ENCODE measurements around the gene HOXA10. TPM values are rescaled to one million over a fixed set of nuclear protein-coding genes. Genes with fewer than 3 reads are reported as not detected.

The HOXA10 gene
- total RNA-seq, 1 experiment from 2014 or later = not detected

DNA sequence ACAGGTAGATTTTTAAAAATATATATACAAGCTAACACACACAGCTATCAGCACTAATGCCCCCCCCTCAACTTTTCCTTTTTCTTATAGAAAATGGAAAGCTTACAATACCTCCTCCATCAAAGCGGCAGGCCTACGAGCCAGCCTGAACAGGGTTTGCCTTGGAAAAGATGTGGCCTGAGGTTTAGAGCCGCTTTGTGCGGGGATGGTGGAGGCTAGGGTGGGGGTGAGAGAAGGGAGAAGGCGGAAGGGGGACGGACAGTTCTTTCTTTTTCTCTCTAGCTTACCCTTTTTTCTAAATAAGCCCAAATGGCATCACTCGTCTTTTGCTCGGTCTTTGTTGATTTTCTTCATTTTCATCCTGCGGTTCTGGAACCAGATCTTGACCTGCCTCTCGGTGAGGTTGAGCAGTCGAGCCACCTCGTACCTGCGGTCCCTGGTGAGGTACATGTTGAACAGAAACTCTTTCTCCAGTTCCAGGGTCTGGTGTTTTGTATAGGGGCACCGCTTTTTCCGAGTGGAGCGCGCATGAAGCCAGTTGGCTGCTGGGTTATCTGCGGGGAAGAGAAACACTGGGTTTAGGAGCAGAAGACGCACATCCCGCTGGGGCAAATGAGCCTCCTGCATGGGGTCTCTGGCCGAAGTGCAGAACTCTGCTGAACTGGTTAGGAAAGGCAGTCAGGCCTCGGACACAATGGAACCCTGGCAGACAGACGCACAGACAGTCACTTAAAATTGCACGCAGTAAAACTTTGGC, 10.7 kb downstream of the HOXA10 start:
- Histone ChIP-seq H2BK15ac (ENCODE audit: low read depth, low read length) (no peak overlapping the region), H2BK20ac (ENCODE audit: low read depth, low read length, poor library complexity, severe bottlenecking) (no peak overlapping the region), H2AFZ (ENCODE audit: low read length) (no peak overlapping the region), H3K56ac (ENCODE audit: insufficient read length, low read depth, low read length) (no peak overlapping the region), H2BK5ac (ENCODE audit: insufficient read length, low read length) (no peak overlapping the region), H3K79me1 (ENCODE audit: insufficient read depth, low read depth, low read length, poor library complexity, severe bottlenecking) (no peaks in the 10 kb centered on the region), H2AK5ac (ENCODE audit: insufficient read length, low read length) (no peak overlapping the region), H3K23ac (ENCODE audit: insufficient read length, low read depth, low read length) (no peak overlapping the region), H4K91ac (ENCODE audit: insufficient read length, low read depth, low read length) (no peak overlapping the region), H3T11ph (ENCODE audit: low read length) (no peak overlapping the region), H2BK120ac (ENCODE audit: low read depth, low read length, poor library complexity, severe bottlenecking) (no peak overlapping the region), H3K4me1 (ENCODE audit: insufficient read depth, low read length) (no peaks in the 10 kb centered on the region), H3K14ac (ENCODE audit: insufficient read depth, low read length) (no peak overlapping the region), H4K5ac (ENCODE audit: insufficient read length, low read depth, low read length) (no peak overlapping the region), H3K23me2 (ENCODE audit: insufficient read length, low read depth, low read length, poor library complexity, severe bottlenecking) (no peaks in the 10 kb centered on the region), H4K8ac (replicated peaks; ENCODE audit: insufficient read length, low read depth, low read length) (no peak overlapping the region), H3K9ac (ENCODE audit: extremely low read depth, insufficient read length, low read length) (no peak overlapping the region), H3K79me2 (ENCODE audit: insufficient read depth, low read length) (no peaks in the 10 kb centered on the region), H3K27me3 (ENCODE audit: insufficient read depth, low read length) (peaks cover 97% of the 10 kb centered on the region), H3K9me3 (ENCODE audit: control insufficient read depth, low read depth, low read length) (no peaks in the 10 kb centered on the region), H3K18ac (ENCODE audit: insufficient read length, low read depth, low read length) (no peak overlapping the region), H3K4me2 (ENCODE audit: insufficient read depth, insufficient read length, low read length) (no peak overlapping the region), H3K27ac (ENCODE audit: insufficient read length, low read depth, low read length) (no peak overlapping the region), H4K20me1 (ENCODE audit: control insufficient read depth, insufficient read depth, insufficient read length) (no peaks in the 10 kb centered on the region), H2BK12ac (ENCODE audit: insufficient read length, low read depth, low read length) (no peak overlapping the region), H3K4ac (ENCODE audit: low read depth, low read length) (no peak overlapping the region)
- Mint-ChIP-seq H3K36me3 (ENCODE audit: insufficient read depth in 1 of 3, low read depth in 3 of 3) (no peaks in the 10 kb centered on the region; a peak in 1 of 7 replicates), H3K4me1 (peaks cover 0 to 12% of the 10 kb centered on the region in 2 experiments; a peak in 3 of 4 replicates), H3K27me3 (ENCODE audit: low read depth) (peaks cover 98% of the 10 kb centered on the region), H3K27ac (no peak overlapping the region), H3K4me3 (no peak overlapping the region), H3K9me3 (peaks cover 5 to 10% of the 10 kb centered on the region in 2 experiments)
- TF ChIP-seq, protein P1, sequence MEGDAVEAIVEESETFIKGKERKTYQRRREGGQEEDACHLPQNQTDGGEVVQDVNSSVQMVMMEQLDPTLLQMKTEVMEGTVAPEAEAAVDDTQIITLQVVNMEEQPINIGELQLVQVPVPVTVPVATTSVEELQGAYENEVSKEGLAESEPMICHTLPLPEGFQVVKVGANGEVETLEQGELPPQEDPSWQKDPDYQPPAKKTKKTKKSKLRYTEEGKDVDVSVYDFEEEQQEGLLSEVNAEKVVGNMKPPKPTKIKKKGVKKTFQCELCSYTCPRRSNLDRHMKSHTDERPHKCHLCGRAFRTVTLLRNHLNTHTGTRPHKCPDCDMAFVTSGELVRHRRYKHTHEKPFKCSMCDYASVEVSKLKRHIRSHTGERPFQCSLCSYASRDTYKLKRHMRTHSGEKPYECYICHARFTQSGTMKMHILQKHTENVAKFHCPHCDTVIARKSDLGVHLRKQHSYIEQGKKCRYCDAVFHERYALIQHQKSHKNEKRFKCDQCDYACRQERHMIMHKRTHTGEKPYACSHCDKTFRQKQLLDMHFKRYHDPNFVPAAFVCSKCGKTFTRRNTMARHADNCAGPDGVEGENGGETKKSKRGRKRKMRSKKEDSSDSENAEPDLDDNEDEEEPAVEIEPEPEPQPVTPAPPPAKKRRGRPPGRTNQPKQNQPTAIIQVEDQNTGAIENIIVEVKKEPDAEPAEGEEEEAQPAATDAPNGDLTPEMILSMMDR (conservative IDR thresholded peaks at IDR 0.05) = no peak
- DNase-seq = peak; percentile 27
- no CpG with 5 or more reads among the region's 24 CpGs for WGBS (ENCODE audit: extremely low coverage, insufficient read length, low lambda C conversion rate)
